GM06990 (cell line): Measurements from ENCODE around the gene ARAF.
A peak's percentile ranks its signal among the peaks of the same experiment; 100 is the strongest.
"Not testable (repeated sequence)": the region's sequence is repeated elsewhere in the genome, so short reads cannot be mapped to it uniquely, and the experiment has no call there.

Source experiments
- DNase-seq: peaks from one replicate; pipeline ENCODE4 v3.0.0-alpha.2; 2011; ENCODE audit not compliant: insufficient read length; ENCODE audit errors: extremely low read depth
- H3K27me3 ChIP-seq: replicated peaks from 2 replicates; pipeline ENCODE4 v1.6.0; 2011; ENCODE audit warnings: low read length; ENCODE audit not compliant: control insufficient read depth, insufficient read depth
- H3K36me3 ChIP-seq: 2 replicates; pipeline ENCODE4 v1.5.1; 2011; ENCODE audit warnings: low read length; ENCODE audit not compliant: control insufficient read depth, insufficient read depth
- H3K4me3 ChIP-seq: replicated peaks from 2 replicates; pipeline ENCODE4 v1.5.1; 2011; ENCODE audit warnings: low read depth, mild to moderate bottlenecking, control low read depth, low read length
- CTCF ChIP-seq: IDR thresholded peaks from 2 replicates; pipeline ENCODE4 v1.5.1; 2011; ENCODE audit warnings: low read length, control low read depth, mild to moderate bottlenecking, inconsistent platforms; ENCODE audit not compliant: insufficient read depth, poor library complexity, severe bottlenecking

ARAF gene

GRCh38 chrX:47560934-47561658 is at the start of gene ARAF:
TSS of gene ARAF (plus strand) at chrX:47561205. CDS start at chrX:47562968, 1,763 bp downstream.
- DNase-seq: peak; percentile 93
- H3K27me3 ChIP-seq: no peaks in the 10 kb centered on the region
- TF ChIP-seq CTCF: no peak

GRCh38 chrX:47512383-47512782 is 48.6 kb upstream of the ARAF start:
- not testable (repeated sequence) for H3K36me3 ChIP-seq, H3K27me3 ChIP-seq, H3K4me3 ChIP-seq, DNase-seq

More at GRCh38 chrX:47560934-47561658, at the start of gene ARAF:
- H3K36me3 ChIP-seq: peaks cover 5% of the 10 kb centered on the region
- peak within 1 kb of the TSS; percentile 68 for H3K4me3 ChIP-seq

- H3K4me3 ChIP-seq: peak overlapping the region; percentile 54
- DNase-seq, H3K36me3 ChIP-seq, H3K27me3 ChIP-seq: not testable (repeated sequence)
These were observed 47.7 kb upstream of the ARAF start for GRCh38 chrX:47513034-47513965.

- TF ChIP-seq CTCF: no peak
- Histone ChIP-seq H3K4me3 (no peak overlapping the region), H3K27me3 (no peaks in the 10 kb centered on the region), H3K36me3 (no peaks in the 10 kb centered on the region)
- DNase-seq: no peak
These were observed 46.3 kb upstream of the ARAF start for GRCh38 chrX:47514533-47515235.

- no peak for DNase-seq
- no peak for TF ChIP-seq CTCF
- no peaks in the 10 kb centered on the region for H3K27me3 ChIP-seq
- no peaks in the 10 kb centered on the region for H3K36me3 ChIP-seq
- H3K4me3 ChIP-seq: no peak overlapping the region
These were observed 44.9 kb upstream of the ARAF start for GRCh38 chrX:47515941-47516665.

- DNase-seq: no peak
- no peak for TF ChIP-seq CTCF
These were observed 42.9 kb upstream of the ARAF start for GRCh38 chrX:47518144-47518543.

More at GRCh38 chrX:47518144-47518543, 42.9 kb upstream of the ARAF start:
- H3K4me3 ChIP-seq: no peak overlapping the region
- no peaks in the 10 kb centered on the region for H3K27me3 ChIP-seq
- no peaks in the 10 kb centered on the region for H3K36me3 ChIP-seq
